HG03175 (cell line): ENCODE data around the gene GPAM.
A peak's percentile ranks its signal among the peaks of the same experiment; 100 is the strongest.
"Not testable (repeated sequence)": the region's sequence is repeated elsewhere in the genome, so short reads cannot be mapped to it uniquely, and the experiment has no call there.

Source experiments
- ATAC-seq: cut with Tn5 transposase; IDR thresholded peaks from one replicate; pipeline ENCODE4 v1.9.1; 2021; ENCODE audit warnings: mild to moderate bottlenecking, moderate library complexity; ENCODE audit not compliant: unreplicated experiment

Gene GPAM

DNA sequence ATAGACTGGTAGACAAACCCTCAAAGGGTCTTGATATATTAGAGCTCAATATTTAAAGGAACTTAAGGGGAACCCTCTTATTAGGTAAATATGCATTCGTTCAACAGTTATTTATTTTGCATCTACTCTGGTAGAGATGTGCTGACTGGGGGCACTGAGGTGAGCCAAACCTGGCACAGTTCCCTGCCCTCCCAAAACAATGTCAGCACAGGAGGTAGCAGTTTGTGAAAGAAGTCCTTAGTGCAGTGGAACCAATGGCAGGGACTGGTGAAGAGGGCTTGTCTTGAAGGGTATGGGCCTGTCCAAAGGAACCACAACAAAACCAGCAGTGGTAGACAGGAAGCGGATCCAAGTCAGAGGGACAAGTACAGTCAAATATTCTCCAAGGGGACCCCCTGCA lies 32.6 kb upstream of the GPAM start:
- no peak for ATAC-seq

DNA sequence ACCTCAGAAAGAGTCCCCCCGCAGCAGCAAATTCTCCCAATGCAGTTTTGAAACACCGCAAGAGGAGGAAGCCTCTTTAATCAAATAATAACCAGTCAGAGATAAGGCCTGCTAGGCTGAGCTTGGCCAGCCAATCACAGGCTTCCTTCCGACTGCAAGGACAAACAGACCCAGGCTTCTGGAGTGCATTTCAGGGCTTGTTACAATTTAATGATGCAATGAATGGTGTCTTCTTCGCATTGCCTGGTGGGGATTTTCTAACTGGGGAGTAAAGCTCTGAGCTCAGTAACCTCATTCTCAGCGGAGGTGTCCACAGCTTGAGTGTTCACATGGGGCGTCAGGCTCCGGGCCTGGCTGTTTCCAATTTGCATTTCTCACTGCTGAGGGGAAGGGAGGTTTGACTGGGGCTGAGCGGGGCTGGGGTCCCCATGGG lies 31.8 kb upstream of the GPAM start:
- no peak for ATAC-seq

DNA sequence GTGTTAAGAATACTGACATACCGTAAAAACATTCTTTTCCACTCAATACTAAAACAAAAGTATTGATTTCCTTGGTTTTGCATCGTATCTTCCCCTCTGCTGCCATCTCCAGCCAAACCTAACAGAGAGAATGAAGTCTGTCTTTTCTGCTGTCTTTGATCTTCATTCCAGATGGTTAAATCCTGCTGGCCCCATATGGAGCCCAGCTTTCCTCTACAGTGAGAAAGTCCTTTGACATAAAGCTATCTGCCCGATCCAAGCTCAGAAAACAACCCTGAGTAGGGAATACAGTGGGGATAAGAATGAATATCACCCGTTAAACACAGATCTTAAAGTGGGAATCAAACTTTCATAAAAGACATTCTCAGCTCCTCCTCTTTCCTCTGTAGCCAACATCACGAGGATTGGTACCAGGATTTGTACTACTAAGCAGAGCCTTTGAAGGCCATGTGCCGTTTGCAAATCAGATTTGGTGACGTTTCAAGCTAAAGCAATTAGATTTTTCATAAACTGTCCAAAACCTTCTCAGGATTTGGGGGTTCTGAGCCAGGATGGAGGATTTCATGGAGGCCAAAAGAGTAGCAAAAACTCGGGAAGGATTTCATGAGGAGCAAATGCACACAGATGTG lies 30.8 kb upstream of the GPAM start:
- no peak for ATAC-seq

DNA sequence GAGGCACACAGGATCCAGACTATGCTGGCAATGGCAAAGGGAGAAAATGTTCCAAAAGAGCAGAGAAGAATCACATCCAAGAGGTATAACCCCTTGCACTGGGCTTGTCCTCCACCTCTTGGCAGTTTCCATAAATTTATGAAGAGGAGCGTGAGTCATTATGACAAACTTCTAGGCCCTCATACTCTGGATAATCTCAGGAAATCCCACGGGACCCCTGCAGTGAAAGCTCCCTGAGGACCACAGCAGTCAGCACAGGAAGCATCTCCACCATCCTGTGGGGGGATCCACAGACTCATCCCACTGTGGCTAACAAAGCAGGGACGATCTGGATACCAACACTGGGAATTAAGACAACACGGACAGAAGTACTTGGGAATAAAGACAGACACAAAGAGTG lies 30.3 kb upstream of the GPAM start:
- ATAC-seq, result no peak

DNA sequence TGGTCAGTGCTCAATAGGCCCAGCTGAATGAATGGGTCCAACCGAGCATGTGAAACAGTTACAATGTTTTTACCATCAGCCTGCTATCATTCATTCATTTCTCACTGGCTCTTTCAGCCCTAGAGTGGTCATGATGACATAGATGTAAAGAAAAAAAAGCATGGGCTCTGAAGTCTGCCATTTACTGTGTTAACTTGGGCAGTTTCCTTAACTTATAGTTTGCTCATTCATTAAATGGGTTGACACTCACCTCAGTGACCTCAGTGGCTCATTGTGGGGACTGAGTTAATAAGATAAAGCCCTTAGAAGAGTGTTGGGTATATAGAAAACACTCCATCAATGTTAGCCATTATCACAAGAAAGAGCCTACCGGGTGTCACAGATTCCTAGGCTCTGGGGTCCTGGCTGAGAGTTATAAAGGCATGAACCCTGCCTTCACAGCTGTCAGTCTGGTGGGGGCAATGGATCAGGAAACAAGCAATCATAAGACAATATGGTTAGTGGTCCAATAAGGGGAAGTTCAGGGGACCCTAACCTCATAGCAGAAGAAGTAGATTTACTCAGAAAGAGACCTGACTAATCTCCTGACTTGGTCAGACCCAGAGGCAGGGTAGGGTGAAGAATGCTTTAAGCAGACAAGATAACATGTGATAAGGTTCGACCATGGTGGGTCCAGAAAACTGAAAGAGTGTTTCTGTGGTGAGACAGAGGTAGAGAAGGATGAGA lies 29.7 kb upstream of the GPAM start:
- peak; percentile 32 for ATAC-seq

DNA sequence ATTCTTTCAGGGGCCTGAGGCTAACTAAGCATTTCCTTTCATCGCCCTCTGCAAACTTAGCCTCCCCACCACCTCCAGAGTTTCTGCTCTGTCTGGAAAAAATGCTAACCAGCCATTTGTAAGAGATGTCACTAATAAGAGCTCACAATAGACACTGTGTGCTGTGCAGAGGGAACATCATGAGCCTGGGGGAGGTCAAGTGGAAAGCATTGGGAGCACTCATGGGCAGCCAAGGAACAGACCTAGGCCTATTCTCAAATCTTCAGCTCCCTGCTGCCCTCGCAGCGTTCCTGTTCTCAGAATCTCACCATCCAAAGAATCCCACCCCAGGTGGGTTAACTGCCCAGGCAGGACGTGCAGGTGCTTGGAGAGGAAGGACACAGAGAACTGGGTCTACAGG lies 27.1 kb upstream of the GPAM start:
- ATAC-seq, result no peak

DNA sequence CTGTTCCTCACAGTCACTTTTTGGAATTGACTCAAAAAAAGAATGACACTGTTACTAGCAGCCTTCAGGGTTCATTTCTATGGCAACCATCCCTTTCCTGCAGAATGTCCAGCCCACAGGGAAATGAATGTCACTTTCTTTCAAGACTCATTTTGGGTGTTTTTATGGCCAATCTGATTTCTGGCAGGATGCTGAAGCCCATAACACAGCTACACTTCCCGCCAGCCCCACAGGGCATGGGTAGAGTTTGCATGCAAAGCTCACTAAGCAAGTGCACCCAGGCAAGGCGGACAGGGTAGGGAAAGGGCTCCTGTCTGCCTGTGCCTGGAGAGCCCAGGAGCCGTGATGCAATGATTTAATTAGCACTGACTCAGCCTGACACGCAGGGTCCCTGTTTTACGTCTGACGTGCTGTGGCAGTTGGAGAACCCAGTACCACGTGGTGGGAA lies 26.1 kb upstream of the GPAM start:
- ATAC-seq, result no peak

DNA sequence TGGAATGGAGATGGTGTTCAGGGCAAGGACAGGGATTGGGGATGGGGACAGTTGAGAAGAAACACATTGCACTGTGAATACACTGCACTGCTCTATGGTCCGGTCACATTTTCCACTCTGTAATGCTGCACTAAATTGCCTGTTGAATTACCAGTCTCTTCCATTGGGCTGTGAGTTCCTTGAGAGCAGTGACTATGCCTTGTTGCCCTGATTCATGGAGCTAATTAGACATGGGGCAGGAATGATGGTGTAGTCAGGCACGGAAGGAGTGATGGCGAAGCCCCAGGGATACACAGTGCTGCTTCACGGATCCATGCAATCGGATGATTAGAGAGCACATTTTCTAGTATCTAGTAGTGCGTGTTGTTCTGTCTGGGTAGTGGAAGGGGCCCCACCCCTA lies 25.4 kb upstream of the GPAM start:
- no peak for ATAC-seq

DNA sequence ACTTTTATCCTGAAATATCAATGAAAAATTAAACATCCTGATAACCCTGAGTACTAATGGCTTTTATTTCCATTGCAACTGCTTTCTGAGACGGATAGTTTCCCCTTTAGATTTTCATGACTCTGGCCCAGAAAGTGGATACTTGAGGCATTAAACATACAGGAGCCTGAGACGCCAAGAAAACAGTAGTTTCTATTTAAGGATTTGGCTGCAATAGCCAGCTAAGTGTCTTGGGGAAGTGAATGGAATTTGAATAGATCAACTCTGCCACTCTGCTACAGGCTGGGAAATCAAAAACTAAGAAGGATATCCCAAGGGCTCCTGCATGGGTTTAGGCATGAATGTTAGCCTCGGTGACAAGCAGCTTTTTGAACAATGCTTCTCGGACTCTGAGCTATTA lies 24.7 kb upstream of the GPAM start:
- ATAC-seq, result no peak

DNA sequence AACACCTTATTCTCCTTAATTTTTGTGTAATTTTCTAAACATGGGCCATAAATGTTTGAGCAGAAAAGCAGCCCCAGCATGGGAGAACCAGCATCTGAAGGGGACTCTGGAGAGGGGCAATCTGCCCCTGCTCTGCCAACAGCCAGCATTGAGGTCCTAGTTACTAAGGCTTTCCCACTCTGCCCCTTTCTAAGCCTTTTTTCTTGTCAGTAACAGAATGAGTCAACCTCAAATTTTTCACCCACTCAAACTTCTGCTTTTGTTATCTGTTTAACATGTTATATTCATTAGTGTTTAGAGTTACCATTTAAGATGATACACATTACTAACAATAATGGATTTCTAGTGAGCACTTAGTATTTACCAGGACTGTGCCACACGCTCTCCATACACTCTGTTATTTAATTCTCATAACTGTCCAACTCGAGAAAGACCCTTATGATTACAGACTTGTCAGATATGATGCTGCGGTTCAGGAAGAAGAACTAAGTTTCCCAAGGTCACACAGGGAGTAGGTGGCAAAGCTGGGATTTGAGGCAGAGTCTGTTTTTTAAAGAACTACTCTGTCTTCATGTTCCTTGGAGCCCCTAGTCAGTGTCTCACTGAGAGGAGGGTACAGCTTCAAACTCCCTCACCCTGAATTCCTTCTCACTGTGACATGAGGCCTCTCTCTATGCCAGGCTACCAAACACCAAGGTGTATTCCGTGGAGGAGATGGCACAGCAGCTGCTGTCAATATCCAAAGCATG lies 19.9 kb upstream of the GPAM start:
- ATAC-seq, result peak; percentile 74

DNA sequence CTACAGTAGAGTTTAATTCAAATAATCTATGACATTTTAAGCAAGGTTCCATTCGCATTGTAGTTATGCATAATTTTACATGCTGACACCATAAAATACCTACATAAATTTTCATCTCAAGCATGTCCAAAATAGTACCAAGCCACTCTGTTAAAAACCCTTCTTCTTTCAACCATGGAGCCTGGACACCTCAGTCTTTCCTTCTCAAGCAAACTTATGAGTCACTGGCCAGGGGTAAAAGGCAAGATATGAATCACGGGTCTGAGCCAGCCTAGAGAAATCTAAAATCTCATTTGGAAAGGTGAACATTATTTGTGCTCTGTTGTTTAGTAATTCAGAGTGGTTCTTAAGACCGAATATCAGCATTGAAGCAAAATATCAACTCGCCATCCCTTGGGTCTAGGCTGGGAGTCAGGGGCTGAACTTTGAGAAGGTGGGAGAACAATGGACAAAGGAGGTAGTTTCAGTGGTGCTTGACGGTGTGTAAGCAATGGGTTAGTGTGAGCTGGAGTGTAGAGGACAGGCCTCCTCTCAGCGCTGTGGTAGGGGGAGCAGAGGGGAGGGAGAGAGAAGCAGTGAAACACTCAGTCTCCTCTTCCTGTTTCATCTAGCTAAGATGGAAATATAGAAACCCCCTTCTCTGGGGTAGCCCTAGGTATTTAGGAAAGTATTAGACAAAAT lies 19.1 kb upstream of the GPAM start:
- peak; percentile 86 for ATAC-seq

DNA sequence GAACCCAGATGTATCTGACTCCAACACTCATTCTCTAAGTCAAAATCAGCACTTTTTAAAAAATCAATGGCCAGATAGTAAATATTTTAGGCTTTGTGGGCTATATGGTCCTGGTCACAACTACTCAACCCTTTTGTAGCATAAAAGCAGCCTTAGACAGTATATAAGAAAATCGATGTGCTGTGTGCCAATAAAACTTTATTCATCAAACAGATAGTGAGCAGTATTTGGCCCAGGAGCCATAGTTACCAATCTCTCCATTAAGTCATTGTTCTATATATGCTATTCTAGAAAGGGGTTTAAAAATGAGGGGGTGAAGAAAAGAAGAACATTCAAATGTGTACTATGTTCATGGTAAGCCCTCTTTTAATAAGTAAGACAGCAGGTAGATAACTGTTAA lies 18.5 kb upstream of the GPAM start:
- ATAC-seq, result no peak

DNA sequence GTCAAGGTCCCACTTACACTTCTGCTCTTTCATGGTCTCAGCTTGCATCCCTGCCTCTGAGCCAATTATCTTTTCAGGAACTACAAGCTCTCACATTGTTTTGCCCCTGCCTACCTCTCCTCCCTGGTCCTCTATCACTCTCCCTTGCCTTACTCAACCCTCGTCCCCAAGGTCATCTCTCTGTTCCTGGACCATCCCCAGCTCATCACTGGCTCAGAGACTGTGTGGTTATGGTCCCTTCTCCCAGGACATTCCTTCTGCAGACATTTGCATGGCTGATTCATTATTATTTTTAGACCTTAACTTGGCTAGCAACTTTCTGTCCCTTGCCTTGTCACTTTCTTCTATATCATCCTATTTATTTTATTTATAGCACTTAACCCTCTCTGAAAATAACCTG lies 17.8 kb upstream of the GPAM start:
- ATAC-seq, result no peak

DNA sequence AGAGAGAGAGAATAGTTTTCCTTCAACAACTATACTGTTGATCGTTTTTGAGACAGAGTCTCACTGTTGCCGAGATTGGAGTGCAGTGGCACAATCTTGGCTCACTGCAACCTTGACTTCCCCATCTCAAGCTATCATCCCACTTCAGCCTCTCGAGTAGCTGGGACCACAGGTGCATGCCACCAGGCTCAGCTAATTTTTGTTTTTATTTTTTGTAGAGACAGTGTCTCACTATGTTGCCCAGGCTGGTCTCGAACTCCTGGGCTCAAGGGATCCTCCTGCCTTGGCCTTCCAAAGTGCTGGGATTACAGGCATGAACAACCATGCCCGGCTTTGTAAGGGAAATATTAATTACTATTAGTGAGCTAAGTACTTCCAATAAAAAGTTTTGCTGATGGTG lies 16.7 kb upstream of the GPAM start:
- ATAC-seq, result not testable (repeated sequence)

DNA sequence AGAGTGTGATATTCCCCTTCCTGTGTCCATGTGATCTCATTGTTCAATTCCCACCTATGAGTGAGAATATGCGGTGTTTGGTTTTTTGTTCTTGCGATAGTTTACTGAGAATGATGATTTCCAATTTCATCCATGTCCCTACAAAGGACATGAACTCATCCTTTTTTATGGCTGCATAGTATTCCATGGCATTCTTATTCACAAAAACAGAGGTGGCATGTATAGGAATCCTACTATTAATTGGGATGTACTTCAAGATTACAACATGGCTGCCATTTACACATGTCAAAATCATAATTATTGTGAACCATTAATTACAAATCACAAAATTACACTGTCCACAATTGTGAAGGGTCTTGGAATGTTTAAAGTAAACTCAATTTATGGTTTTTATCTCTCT lies 14.1 kb upstream of the GPAM start:
- ATAC-seq, result not testable (repeated sequence)

DNA sequence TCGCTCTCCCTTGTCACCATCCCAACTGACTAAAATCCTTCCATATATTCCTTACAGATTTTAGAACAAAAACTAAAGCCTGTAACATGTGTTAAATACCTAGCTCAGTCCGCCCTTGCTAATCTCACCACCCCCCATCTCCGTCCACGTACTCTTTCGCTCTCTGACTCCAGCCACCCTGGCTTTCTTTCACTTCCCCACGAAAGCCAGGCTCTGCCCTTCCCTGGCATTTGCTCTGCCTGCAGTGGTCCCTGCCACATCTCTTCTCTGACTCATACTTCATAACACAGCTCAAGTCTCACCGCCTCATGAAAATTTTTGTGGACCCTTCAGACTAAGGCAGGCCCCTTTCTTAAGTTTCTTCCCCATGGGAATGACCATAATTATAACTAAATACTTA lies 11.7 kb upstream of the GPAM start:
- peak; percentile 47 for ATAC-seq

DNA sequence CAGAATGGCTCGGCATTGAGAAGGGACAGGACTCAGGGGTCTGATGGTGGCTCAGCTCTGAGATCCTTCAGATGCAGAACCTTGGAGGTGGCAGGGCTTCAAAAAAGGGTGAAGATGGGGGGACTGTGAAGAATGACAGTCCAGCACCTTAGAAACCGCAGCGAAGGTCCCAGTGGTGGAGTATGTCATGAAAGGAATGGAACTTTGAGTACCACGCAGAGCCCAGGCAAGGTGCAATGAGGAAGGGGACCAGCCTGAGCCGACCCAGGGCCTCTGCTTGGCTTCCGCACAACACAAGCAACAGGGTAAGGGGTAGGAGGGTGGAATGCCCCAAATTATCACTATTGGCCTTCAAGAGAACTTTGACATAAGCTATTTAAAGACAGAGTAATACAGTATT lies 8.2 kb upstream of the GPAM start:
- ATAC-seq, result no peak

DNA sequence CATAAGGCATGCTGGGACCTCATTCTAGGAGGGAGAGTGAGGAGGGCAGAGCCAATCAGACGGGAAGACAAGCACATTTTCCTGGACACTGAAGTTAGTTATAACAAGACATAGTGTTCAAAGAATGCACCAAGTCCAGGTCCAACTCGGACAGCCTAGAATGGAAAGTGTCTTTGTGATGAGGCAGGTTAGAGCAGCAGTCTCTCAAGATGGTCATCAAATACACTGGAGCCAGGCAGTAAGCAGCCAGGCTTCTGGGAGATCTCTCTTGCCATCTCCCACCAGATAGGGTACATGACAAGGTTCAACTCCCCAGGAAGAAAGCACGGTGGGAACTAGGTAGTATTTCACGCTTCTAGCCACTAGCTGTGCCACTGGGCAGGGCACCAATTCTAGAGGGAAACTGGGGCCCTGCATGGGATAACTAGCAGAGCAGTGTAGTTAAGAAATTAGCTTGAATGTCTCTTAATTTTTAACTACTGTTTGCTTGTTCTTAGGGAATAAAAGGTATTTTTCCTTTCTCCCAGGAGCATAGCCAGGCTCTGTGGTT lies 7.6 kb upstream of the GPAM start:
- ATAC-seq, result no peak

DNA sequence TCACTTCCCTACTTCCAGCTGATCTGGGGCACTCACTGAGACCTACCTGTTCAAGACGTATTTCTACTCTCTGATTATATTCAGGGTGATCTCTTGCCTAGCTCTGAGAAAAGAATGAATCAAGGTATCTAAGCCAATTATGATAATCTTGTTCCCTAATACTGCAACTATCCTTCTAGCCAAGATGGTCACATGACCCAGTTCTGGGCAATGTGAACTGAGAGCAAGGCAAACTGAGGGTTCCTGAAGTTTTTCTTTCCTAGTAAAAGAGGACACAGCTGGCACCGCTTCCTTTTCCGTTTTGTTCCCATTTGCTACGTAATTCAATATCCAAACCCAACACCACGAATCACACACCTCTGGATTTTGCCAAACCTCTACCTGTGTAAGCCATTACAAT lies 5.9 kb upstream of the GPAM start:
- no peak for ATAC-seq

DNA sequence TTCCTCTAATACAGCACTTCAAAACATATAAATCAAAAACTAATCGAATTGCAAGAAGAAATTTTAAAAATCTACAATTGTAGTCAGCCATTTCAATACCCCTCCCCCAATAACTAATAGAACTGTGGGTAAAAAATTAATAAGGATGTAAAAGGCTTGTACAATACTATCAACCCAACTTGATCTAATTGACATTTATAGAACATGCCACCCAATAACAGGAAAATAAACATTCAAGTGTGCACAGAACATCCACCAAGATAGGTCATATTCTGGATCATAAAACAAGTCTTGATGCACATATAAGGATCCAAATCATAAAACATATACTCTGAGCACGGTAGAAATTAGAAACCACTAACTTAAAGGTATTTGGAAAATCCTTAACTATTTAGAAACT lies 4.0 kb upstream of the GPAM start:
- no peak for ATAC-seq

DNA sequence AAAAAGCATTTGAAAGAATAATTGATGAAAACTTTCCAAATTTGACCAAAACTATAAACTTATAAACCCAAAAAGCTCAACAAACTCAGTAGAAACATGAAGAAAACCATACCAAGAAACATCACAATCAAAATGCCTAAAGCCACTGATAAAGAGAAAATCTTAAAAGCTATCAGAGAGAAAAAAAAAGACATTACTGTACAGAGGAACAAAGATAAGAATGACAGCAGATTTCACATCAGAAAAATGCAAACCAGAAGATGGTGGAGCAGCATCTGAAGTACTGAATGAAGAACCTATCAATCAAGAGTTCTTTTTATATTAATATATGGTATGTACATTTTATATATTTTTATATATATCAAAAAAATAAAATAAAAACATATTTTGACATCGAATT lies 2.4 kb upstream of the GPAM start:
- no peak for ATAC-seq
